Measurements from ENCODE around the gene CNTN2.

The CNTN2 gene

GRCh38 chr1:205049479-205049878 is 6.5 kb downstream of the CNTN2 start:
- H3K4me3 ChIP-seq (ENCODE audit: low read depth, low read length) = no peak overlapping the region
- no peak for TF ChIP-seq CTCF (conservative IDR thresholded peaks at IDR 0.05; ENCODE audit: low read depth, low read length)
- DNase-seq (ENCODE audit: low read depth) = no peak

GRCh38 chr1:205052690-205053089 is 9.7 kb downstream of the CNTN2 start:
- TF ChIP-seq CTCF (conservative IDR thresholded peaks at IDR 0.05; ENCODE audit: low read depth, low read length) = no peak
- no peak overlapping the region for H3K4me3 ChIP-seq (ENCODE audit: low read depth, low read length)
- no peak for DNase-seq (ENCODE audit: low read depth)

- TF ChIP-seq CTCF (conservative IDR thresholded peaks at IDR 0.05; ENCODE audit: low read depth, low read length) = no peak
- no peak for DNase-seq (ENCODE audit: low read depth)
- no peak overlapping the region for H3K4me3 ChIP-seq (ENCODE audit: low read depth, low read length)
These were observed 10.3 kb downstream of the CNTN2 start for GRCh38 chr1:205053296-205053695.

GRCh38 chr1:205054013-205054412 is 11.0 kb downstream of the CNTN2 start:
- H3K4me3 ChIP-seq (ENCODE audit: low read depth, low read length) = no peak overlapping the region
- DNase-seq (ENCODE audit: low read depth) = no peak
- TF ChIP-seq CTCF (conservative IDR thresholded peaks at IDR 0.05; ENCODE audit: low read depth, low read length) = no peak

- no peak for TF ChIP-seq CTCF (conservative IDR thresholded peaks at IDR 0.05; ENCODE audit: low read depth, low read length)
These were observed 13.2 kb downstream of the CNTN2 start for GRCh38 chr1:205056188-205056611.

GRCh38 chr1:205056956-205057568 is 14.1 kb downstream of the CNTN2 start:
- no peak for DNase-seq (ENCODE audit: low read depth)
- no peak overlapping the region for H3K4me3 ChIP-seq (ENCODE audit: low read depth, low read length)
- TF ChIP-seq CTCF (conservative IDR thresholded peaks at IDR 0.05; ENCODE audit: low read depth, low read length) = no peak

More at GRCh38 chr1:205056188-205056611, 13.2 kb downstream of the CNTN2 start:
- H3K4me3 ChIP-seq (ENCODE audit: low read depth, low read length) = no peak overlapping the region
- no peak for DNase-seq (ENCODE audit: low read depth)
